Left hindlimb (tissue), 1 donor: ENCODE measurements around the gene ZMAT3.

Experiments used
- DNase-seq: peaks from one replicate; pipeline ENCODE4 v3.0.0-alpha.2; 2018

The ZMAT3 gene

DNA sequence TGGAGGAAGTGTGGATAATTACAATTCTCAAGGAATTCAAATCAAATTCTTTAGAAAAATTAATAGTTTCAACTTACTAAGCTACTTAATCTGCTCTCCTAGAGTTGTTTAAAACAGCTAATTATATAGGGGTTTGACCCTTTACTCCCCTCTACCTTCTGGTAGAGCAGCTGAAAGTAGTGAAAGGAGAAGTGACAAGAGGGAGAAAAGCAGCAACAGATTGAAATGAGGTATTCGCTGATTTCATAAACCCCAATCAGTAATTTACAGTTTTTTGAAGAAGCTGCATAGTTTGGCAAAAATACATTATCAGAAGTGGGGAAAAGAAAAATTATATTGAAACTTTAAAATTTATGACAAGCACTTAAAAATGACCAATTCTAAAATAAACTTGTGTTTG is 52.8 kb downstream of the ZMAT3 start:
- no peak for DNase-seq

DNA sequence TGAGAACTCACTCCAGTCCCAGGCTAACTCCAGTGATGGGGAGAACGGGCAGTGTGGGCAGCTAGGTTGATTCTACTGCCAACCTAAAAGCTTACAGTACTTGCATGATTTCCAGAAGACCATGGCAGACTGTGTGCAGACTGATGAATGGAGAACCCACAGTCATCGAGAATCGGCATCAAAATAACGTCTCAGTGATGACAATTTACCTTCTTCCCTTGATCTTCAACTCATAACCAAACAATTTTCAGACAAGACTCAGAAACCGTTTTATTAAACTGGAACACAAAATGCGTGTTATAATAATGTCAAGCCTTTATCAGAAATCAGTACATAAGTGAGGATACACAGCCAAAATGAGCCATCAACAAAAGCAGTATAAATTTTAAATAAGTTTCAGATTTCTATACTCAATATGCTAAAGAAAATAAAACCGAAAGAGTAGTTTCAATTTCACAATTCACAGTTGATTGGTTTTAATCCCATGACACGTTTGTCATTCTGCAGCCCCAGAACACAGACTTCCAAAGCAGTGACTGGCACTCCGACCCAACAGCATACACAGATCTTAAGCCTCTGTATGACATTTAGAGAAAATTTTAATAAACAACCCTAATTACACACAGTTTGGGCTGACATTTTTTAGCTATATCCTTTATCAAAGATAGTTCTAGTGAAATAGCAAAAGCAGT is 54.5 kb downstream of the ZMAT3 start:
- DNase-seq = no peak

- DNase-seq = no peak
These were observed 56.0 kb downstream of the ZMAT3 start for GRCh38 chr3:179015551-179016020.

DNA sequence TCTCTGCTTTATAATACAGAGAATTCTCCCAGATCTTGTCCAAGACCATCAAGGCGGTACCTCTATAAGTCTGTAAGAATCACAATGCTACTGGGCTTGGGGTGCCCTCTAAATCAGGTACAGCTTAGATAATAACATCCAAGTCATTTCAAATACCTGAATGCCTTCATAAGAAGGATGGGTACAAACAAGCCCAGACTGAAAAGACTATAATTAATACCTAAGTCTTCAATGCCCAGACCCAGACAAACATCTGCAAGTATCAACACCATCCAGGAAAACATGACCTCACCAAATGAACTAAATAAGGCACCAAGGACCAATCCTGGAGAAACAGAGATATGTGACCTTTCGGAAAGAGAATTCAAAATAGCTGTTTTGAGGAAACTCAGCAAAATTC is 65.9 kb downstream of the ZMAT3 start:
- DNase-seq = no peak

DNA sequence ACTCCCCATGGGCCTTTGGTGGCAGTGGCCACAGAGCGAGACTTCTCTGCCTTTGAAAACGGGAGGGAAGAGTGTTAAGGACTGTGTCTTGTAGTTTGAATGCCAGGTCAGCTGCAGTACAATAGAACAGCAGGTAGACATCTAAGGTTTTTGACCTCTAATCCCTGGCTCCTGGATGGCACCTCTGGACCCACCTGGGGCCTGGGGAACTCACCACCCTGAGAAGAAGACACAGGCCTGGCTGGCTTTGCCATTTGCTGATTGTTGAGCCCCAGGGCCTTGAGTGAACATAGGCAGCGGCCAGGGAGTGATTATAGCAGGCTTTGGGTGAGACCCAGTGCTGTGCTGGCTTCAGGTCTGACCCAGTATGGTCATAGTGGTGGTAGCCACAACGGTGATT is 66.4 kb downstream of the ZMAT3 start:
- no peak for DNase-seq

DNA sequence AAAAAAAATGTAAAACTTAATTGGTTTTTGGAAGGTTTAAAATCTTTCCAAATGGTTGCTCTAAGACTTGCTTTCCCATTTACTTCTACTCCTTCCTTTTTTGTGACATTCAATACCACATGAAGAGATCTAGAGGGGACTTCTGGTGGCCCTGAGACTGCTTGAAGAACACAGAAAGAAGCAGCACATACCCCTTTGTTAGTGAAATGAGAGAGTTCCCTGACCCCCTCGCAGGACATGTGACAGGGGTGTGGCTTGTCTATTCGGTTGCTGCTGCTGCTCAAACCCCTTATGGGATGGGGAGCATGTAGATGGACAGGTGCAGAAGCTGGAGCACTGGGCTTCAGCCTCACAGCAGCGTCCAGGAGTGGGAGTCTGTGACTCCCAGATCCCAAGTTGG is 71.0 kb downstream of the ZMAT3 start:
- DNase-seq = no peak

- DNase-seq = no peak
These were observed 71.5 kb downstream of the ZMAT3 start for GRCh38 chr3:179000144-179000543.

DNA sequence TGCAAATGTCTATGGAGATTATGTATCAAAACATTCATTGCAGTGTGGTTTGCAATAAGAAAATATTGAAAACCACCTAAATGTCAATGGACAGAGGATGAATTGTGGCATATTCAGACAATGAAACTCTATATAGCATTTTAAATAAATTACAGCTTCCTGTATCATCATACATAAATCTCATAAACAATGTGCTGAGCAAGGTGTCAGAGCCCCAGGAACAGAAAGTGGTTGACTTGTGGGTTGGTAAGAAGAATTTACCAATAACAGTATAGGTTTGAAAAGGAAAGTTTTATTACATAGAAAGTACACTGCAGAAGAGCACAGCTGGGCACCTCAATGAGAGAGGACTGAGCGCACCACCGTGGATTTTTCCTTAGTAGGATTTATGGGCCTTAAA is 75.2 kb downstream of the ZMAT3 start:
- no peak for DNase-seq

GRCh38 chr3:178990293-178990692 is 81.3 kb downstream of the ZMAT3 start:
- no peak for DNase-seq

GRCh38 chr3:178989821-178990220 is 81.8 kb downstream of the ZMAT3 start:
- DNase-seq = no peak

DNA sequence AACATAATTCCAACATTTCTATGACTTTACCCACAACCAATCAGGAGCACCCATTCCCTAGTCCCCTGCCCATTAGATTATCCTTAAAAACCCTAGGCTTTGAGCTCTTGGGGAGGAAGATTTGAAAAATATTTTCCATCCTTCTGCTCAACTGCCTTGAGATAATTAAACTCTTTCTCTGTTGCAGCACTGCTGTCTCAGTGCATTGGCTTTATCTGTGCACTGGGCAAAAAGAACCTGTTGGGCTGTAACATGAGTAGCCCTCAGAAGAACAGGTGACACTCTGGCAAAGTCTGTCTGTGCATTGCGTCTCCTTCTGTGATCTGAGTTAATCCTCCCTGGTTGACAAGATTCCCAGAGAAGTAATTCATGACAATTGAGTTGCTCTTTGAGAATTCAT is 83.9 kb downstream of the ZMAT3 start:
- no peak for DNase-seq

- DNase-seq = no peak
These were observed 85.2 kb downstream of the ZMAT3 start for GRCh38 chr3:178986456-178986855.

GRCh38 chr3:178982137-178982536 is 89.5 kb downstream of the ZMAT3 start:
- no peak for DNase-seq

DNA sequence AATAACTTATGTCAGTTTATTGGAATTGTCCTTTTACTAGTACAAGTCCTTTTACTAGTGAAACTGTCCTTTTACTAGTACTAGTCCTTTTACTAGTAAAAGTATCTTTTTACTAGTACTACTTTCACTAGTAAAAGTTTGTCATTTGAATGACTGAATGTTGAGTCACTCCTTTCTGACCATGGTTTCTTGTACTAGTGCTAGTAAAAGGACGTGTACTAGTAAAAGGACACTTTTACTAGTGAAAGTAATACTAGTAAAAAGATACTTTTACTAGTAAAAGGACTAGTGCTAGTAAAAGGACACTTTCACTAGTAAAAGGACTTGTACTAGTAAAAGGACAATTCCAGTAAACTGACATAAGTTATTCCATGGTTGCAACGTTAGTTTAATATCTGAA is 96.3 kb downstream of the ZMAT3 start:
- no peak for DNase-seq

DNA sequence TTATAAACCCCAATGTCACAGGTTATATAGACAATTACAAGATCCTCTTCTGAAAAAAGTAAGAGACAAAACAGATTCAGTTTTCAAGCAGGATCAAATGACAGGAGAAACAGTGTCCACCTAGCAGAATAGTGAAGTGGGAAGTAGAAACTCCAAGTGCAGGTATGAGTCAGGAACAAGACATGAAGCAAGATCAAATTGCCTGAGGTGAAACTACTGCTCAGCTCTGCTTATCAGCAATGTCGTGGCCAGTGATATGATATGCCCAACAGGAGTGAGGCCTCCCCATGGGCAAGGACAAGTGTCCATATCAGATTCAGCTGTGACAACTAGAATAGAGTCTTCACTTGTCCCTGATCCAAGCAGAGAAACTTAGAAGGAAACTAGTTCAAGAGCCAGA is 100.0 kb downstream of the ZMAT3 start:
- DNase-seq = no peak

- DNase-seq = no peak
These were observed 102.5 kb downstream of the ZMAT3 start for GRCh38 chr3:178969004-178969700.
